Endothelial cell of umbilical vein (primary cell): Measurements from ENCODE around the gene KLRF1. TPM values are rescaled to one million over a fixed set of nuclear protein-coding genes. Genes with fewer than 3 reads are reported as not detected.

Experiments used
- BruUV-seq: library from RNA; stranded (reverse); fragments of 400-500 nt; replicated peaks from 2 replicates; lab custom pipeline; 2021; lab: Mats Ljungman, UMichigan
- CTCF ChIA-PET: fragments of 300-600, 350-600 bp; sonication (Branson Sonifier 250); formaldehyde crosslinking; loops from one replicate; lab custom pipeline; 2021; ENCODE audit warnings: antibody characterized with exemption, inconsistent platforms; lab: Charles Lee
- POLR2A ChIA-PET: fragments of 300-600, 350-600 bp; sonication (Branson Sonifier 250); formaldehyde crosslinking; loops from one replicate; lab custom pipeline; 2021; ENCODE audit warnings: antibody characterized with exemption, inconsistent platforms; lab: Charles Lee
- DNase-seq: peaks from one replicate; pipeline ENCODE4 v3.0.0-alpha.2; 2011; ENCODE audit warnings: low read depth, low spot score
- FAIRE-seq: peaks from 2 replicates; lab custom pipeline; 2011; peaks lifted over from hg19 to GRCh38; lab: Jason Lieb, UNC
- H2AFZ ChIP-seq: 2 replicates; pipeline ENCODE4 v1.6.0; 2012; ENCODE audit warnings: low read depth, low read length, control low read depth, inconsistent platforms
- H3K27ac ChIP-seq: 2 replicates; pipeline ENCODE4 v1.5.1; 2011; ENCODE audit warnings: low read depth, mild to moderate bottlenecking, control low read depth, low read length, moderate library complexity; ENCODE audit not compliant: insufficient read depth
- H3K27me3 ChIP-seq, 2 experiments: 2 replicates each; pipeline versions ENCODE4 v1.6.0 to v1.6.1; 2011; ENCODE audit warnings: low read length in 2 of 2, mixed read lengths in 1 of 2; ENCODE audit not compliant: control insufficient read depth in 2 of 2, insufficient read depth in 2 of 2
- H3K36me3 ChIP-seq, 2 experiments: 2 replicates in 1 of 2; 3 replicates in 1 of 2; pipeline ENCODE4 v1.5.1; 2011; ENCODE audit warnings: low read length in 2 of 2, mild to moderate bottlenecking in 1 of 2, moderate library complexity in 1 of 2; ENCODE audit not compliant: control insufficient read depth in 2 of 2, insufficient read depth in 2 of 2; ENCODE audit errors: extremely low read depth in 1 of 2
- H3K4me1 ChIP-seq: 3 replicates; pipeline ENCODE4 v1.5.1; 2011; ENCODE audit warnings: mild to moderate bottlenecking, low read length; ENCODE audit not compliant: control insufficient read depth, insufficient read depth; ENCODE audit errors: extremely low read depth
- H3K4me2 ChIP-seq: 2 replicates; pipeline ENCODE4 v1.6.1; 2011; ENCODE audit warnings: low read length, control low read depth, mixed read lengths; ENCODE audit not compliant: insufficient read depth
- H3K4me3 ChIP-seq, 3 experiments: fragments of 200-600 bp in 1 of 3; sonication (generic), shearing (Covaris generic) in 1 of 3; replicated peaks in 1 of 3; 2 replicates each; pipeline ENCODE4 v1.5.1; 2011 to 2016; ENCODE audit warnings: control low read depth in 3 of 3, low read length in 3 of 3, mild to moderate bottlenecking in 2 of 3, inconsistent platforms in 1 of 3, low read depth in 1 of 3, moderate library complexity in 1 of 3; ENCODE audit not compliant: insufficient read depth in 1 of 3
- H3K79me2 ChIP-seq: 2 replicates; pipeline ENCODE4 v1.6.0; 2012; ENCODE audit warnings: low read length, inconsistent platforms; ENCODE audit not compliant: control insufficient read depth, insufficient read depth
- H3K9ac ChIP-seq: replicated peaks from 2 replicates; pipeline ENCODE3; 2011; ENCODE audit warnings: low read length, control low read depth; ENCODE audit not compliant: insufficient read depth; ENCODE audit errors: extremely low read depth
- H3K9me1 ChIP-seq: replicated peaks from 3 replicates; pipeline ENCODE4 v1.6.0; 2011; ENCODE audit warnings: mild to moderate bottlenecking, low read length; ENCODE audit not compliant: control insufficient read depth, insufficient read depth; ENCODE audit errors: extremely low read depth
- H3K9me3 ChIP-seq: replicated peaks from 2 replicates; pipeline ENCODE4 v1.5.1; 2012; ENCODE audit warnings: low read length, inconsistent platforms; ENCODE audit not compliant: control insufficient read depth, insufficient read depth
- H4K20me1 ChIP-seq: replicated peaks from 2 replicates; pipeline ENCODE3; 2011; ENCODE audit warnings: mild to moderate bottlenecking, low read length; ENCODE audit not compliant: control insufficient read depth, insufficient read depth; ENCODE audit errors: extremely low read depth
- CTCF ChIP-seq, 2 donors: IDR thresholded peaks; 1 replicate in 1 of 2; 2 replicates in 1 of 2; pipeline ENCODE4 v1.5.1; 2011; ENCODE audit warnings: low read length in 2 of 2, mild to moderate bottlenecking in 2 of 2, moderate library complexity in 2 of 2, control low read depth in 1 of 2, inconsistent platforms in 1 of 2, low read depth in 1 of 2; ENCODE audit not compliant: insufficient read depth in 1 of 2; ENCODE audit errors: extremely low read depth in 1 of 2
- EZH2 ChIP-seq: IDR thresholded peaks from 2 replicates; pipeline ENCODE4 v1.6.1; 2012; ENCODE audit warnings: borderline replicate concordance, low read depth, mild to moderate bottlenecking, moderate library complexity, low read length, inconsistent platforms; ENCODE audit not compliant: severe bottlenecking
- FOS ChIP-seq: IDR thresholded peaks from 2 replicates; pipeline ENCODE4 v1.6.1; 2011; ENCODE audit warnings: mild to moderate bottlenecking, low read length, moderate library complexity, borderline replicate concordance; ENCODE audit not compliant: insufficient read depth
- GATA2 ChIP-seq: IDR thresholded peaks from 2 replicates; pipeline ENCODE4 v1.7.0; 2011; ENCODE audit warnings: low read depth, mild to moderate bottlenecking, moderate library complexity, mixed read lengths, low read length; ENCODE audit not compliant: insufficient read length, insufficient read depth
- JUN ChIP-seq: IDR thresholded peaks from 2 replicates; pipeline ENCODE4 v1.6.1; 2011; ENCODE audit warnings: borderline replicate concordance, low read depth; ENCODE audit not compliant: insufficient read length, insufficient read depth
- MAX ChIP-seq: IDR thresholded peaks from 2 replicates; pipeline ENCODE4 v1.6.1; 2011; ENCODE audit not compliant: insufficient read depth, insufficient read length
- MYC ChIP-seq: IDR thresholded peaks from one replicate; pipeline ENCODE4 v1.6.1; 2011; ENCODE audit warnings: mild to moderate bottlenecking, low read depth, low read length
- POLR2A ChIP-seq: IDR thresholded peaks from 2 replicates; pipeline ENCODE4 v1.6.1; 2012; ENCODE audit warnings: low read depth, mild to moderate bottlenecking, control low read depth, low read length
- POLR2AphosphoS5 ChIP-seq: IDR thresholded peaks from 2 replicates; pipeline ENCODE4 v1.6.1; 2012; ENCODE audit warnings: low read depth, mild to moderate bottlenecking, control low read depth, low read length, moderate library complexity; ENCODE audit not compliant: insufficient read depth
- dilution Hi-C: fragments of 300-500 bp; cut with MboI; formaldehyde crosslinking; loops from one replicate; pipeline ENCODE4 v1.15.0; 2019; ENCODE audit warnings: low sequenced_read_pairs; ENCODE audit not compliant: extremely low pct_ligation_motif_present
- intact Hi-C: fragments of 100-400 bp; cut with micrococcal nuclease; formaldehyde crosslinking; loops from one replicate; pipeline ENCODE4 v1.10.0; 2022
- polyA plus RNA-seq, 4 experiments: library from polyadenylated mRNA; depleted of rRNA in 3 of 4; stranded (reverse) in 3 of 4; unstranded in 1 of 4; fragments of >200 nt; gene quantifications; 2 replicates each; pipeline versions ENCODE4 v1.2.1 to v1.2.3, GENCODE V29; 2011 to 2012; ENCODE audit warnings: missing spikeins in 1 of 4
- total RNA-seq: library from RNA; stranded (reverse); gene quantifications from 2 replicates; pipeline ENCODE4 v1.2.3, GENCODE V29; 2021

The KLRF1 gene
- total and polyA plus RNA-seq, 2 donors (not counting 3 experiments of a cell fraction or from before 2014, with no cell fraction given), result not detected

- DNase-seq (no peak), FAIRE-seq (no peak)
- intact Hi-C loops (no loop called here), dilution Hi-C loops (no loop called here)
- POLR2A ChIA-PET, result no interaction called here
- BruUV-seq, result no TSS peak
- H3K4me1 ChIP-seq, result no peaks in the 10 kb centered on the region
- no peaks in the 10 kb centered on the region for H3K9me3 ChIP-seq
- TF ChIP-seq GATA2 (no peak), EZH2 (no peak), MYC (no peak), CTCF (IDR thresholded peaks at IDR 0.05; ENCODE audit: extremely low read depth in 1 of 2, insufficient read depth in 1 of 2, low read depth in 1 of 2, low read length in 2 of 2) (no peak), POLR2AphosphoS5 (no peak), JUN (no peak), FOS (no peak), MAX (no peak), POLR2A (no peak)
- H3K36me3 ChIP-seq, result no peaks in the 10 kb centered on the region
- no peaks in the 10 kb centered on the region for H3K79me2 ChIP-seq
- no peak within 1 kb of the TSS for H2AFZ ChIP-seq
- no peak within 1 kb of the TSS for H3K4me3 ChIP-seq
- no peak within 1 kb of the TSS for H3K9ac ChIP-seq
- H3K27ac ChIP-seq, result no peak within 1 kb of the TSS
- no peaks in the 10 kb centered on the region for H3K9me1 ChIP-seq
- no peak within 1 kb of the TSS for H3K4me2 ChIP-seq
- H4K20me1 ChIP-seq, result no peaks in the 10 kb centered on the region
- CTCF ChIA-PET, result no interaction called here
- H3K27me3 ChIP-seq, result no peaks in the 10 kb centered on the region
These were observed 54.0 kb downstream of the KLRF1 start, which contains the start of gene KLRF2 for GRCh38 chr12:9881246-9881645. TSS of gene KLRF2 (plus strand) at chr12:9881489. CDS start at chr12:9881596, 107 bp downstream.
